HG03095 (cell line): ENCODE results near the gene SUN1.
A peak's percentile ranks its signal among the peaks of the same experiment; 100 is the strongest.
"Not testable (repeated sequence)": the region's sequence is repeated elsewhere in the genome, so short reads cannot be mapped to it uniquely, and the experiment has no call there.

Experiments used
- ATAC-seq: cut with Tn5 transposase; IDR thresholded peaks from one replicate; pipeline ENCODE4 v1.9.1; 2021; ENCODE audit warnings: moderate library complexity; ENCODE audit not compliant: unreplicated experiment

SUN1 gene

GRCh38 chr7:832167-832967, at the start of gene SUN1:
SUN1 (plus strand) TSS chr7:832476; CDS start chr7:832525, 49 bp downstream.
- ATAC-seq, result peak; percentile 55

- no peak for ATAC-seq
Measured at GRCh38 chr7:782718-783449, 49.4 kb upstream of the SUN1 start.

GRCh38 chr7:783556-784490, 48.5 kb upstream of the SUN1 start:
- no peak for ATAC-seq

- no peak for ATAC-seq
Measured at GRCh38 chr7:784971-785370, 47.3 kb upstream of the SUN1 start.

- ATAC-seq, result no peak
Measured at GRCh38 chr7:785416-785815, 46.9 kb upstream of the SUN1 start.

- no peak for ATAC-seq
Measured at GRCh38 chr7:786472-787255, 45.6 kb upstream of the SUN1 start.

GRCh38 chr7:787332-788240, 44.7 kb upstream of the SUN1 start:
- ATAC-seq, result no peak

GRCh38 chr7:791519-791918, 40.8 kb upstream of the SUN1 start:
- ATAC-seq, result no peak

GRCh38 chr7:794207-794606, 38.1 kb upstream of the SUN1 start:
- no peak for ATAC-seq

GRCh38 chr7:794671-795329, 37.5 kb upstream of the SUN1 start:
- no peak for ATAC-seq

GRCh38 chr7:796434-797169, 35.7 kb upstream of the SUN1 start:
- not testable (repeated sequence) for ATAC-seq

- no peak for ATAC-seq
Measured at GRCh38 chr7:798921-799470, 33.3 kb upstream of the SUN1 start.

- ATAC-seq, result no peak
Measured at GRCh38 chr7:800692-801091, 31.6 kb upstream of the SUN1 start.

- ATAC-seq, result not testable (repeated sequence)
Measured at GRCh38 chr7:801351-801750, 30.9 kb upstream of the SUN1 start.

GRCh38 chr7:801940-802381, 30.3 kb upstream of the SUN1 start:
- ATAC-seq, result no peak

GRCh38 chr7:802500-803242, 29.6 kb upstream of the SUN1 start:
- no peak for ATAC-seq

- no peak for ATAC-seq
Measured at GRCh38 chr7:803243-803635, 29.0 kb upstream of the SUN1 start.
